Hair follicular keratinocyte (primary cell): ENCODE measurements around the gene SYNJ2. TPM values are rescaled to one million over a fixed set of nuclear protein-coding genes. Genes with fewer than 3 reads are reported as not detected.

ENCODE experiments used
- total RNA-seq: library from RNA; depleted of rRNA; stranded (reverse); fragments of >200 nt; gene quantifications from 2 replicates; pipeline ENCODE4 v1.2.3, GENCODE V29; 2015

Gene SYNJ2
- 10.2 and 11.0 TPM in 2 replicates for total RNA-seq

DNA sequence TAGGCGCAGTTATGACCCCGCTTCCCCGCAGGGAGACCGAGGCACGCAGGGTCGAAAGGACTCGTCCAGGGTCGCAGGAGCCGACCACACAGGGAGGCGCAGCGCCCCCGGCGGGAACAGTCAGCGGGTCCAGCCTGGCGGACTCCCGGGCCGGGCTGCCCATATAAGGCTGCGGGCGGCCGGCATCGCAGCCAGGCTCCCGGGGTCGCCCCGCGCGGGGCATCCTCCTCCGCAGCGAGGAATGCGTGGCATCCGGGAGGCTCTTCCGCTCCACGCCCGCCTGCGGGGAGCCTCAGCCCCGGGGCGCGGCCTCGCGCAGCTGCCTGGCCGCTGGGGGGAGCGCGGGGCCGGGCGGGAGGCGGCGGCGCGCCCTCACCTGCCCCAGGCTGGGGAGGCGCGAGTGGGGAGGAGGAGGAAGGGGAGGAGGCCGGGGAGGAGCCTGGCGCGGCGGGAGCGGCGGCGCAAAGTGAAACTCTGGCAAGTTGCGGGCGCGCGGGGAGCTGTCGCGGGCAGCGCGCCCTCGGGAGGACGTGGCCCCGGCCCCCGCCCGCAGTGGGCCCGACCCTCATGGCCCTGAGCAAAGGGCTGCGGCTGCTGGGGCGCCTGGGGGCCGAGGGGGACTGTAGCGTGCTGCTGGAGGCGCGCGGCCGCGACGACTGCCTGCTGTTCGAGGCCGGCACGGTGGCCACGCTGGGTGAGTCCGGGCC is at the start of gene SYNJ2:
Gene SYNJ2 (plus strand): TSS at position 469 of the 707 bp plus-strand sequence. CDS start 99 bp downstream, at position 568.

Other genes starting within 250 kb of the SYNJ2 start
- gene SNX9, start 158.6 kb upstream of the SYNJ2 start, total RNA-seq: 29.9 and 37.8 TPM in 2 replicates
- 2.3 and 2.4 TPM in 2 replicates for gene SERAC1, start 186.4 kb downstream of the SYNJ2 start, total RNA-seq
- 5.3 and 11.8 TPM in 2 replicates for gene GTF2H5, start 186.5 kb downstream of the SYNJ2 start, total RNA-seq